Panc1 (cell line): ENCODE data around the gene SLC16A1. TPM values are rescaled to one million over a fixed set of nuclear protein-coding genes. Genes with fewer than 3 reads are reported as not detected.

Experiments
- ATAC-seq: fragments of 200-7000 bp; cut with Tn5 transposase; 2 replicates; pipeline ENCODE4 v1.9.1; 2020; ENCODE audit warnings: mild to moderate bottlenecking, moderate library complexity
- BruUV-seq: library from RNA; stranded (reverse); fragments of 400-500 nt; replicated peaks from 2 replicates; lab custom pipeline; 2021; lab: Mats Ljungman, UMichigan
- CTCF ChIA-PET: fragments of 300-600 bp; sonication (Branson Sonifier 250); formaldehyde crosslinking; loops from one replicate; lab custom pipeline; 2022; ENCODE audit warnings: antibody characterized with exemption; lab: Charles Lee
- POLR2A ChIA-PET: fragments of 300-600 bp; sonication (Branson Sonifier 250); formaldehyde crosslinking; loops from one replicate; lab custom pipeline; 2022; ENCODE audit warnings: antibody characterized with exemption; lab: Charles Lee
- DNase-seq: peaks from one replicate; pipeline ENCODE4 v3.0.0-alpha.2; 2010; ENCODE audit warnings: low read depth, low spot score
- H3K27ac ChIP-seq: 2 replicates; pipeline ENCODE4 v1.5.1; 2011; ENCODE audit warnings: mild to moderate bottlenecking, low read length, inconsistent platforms
- H3K27me3 ChIP-seq: fragments of 200-500 bp; sonication (Bioruptor generic); 2 replicates; pipeline ENCODE4 v1.6.0; 2014; ENCODE audit warnings: low read length, inconsistent platforms; ENCODE audit not compliant: control insufficient read depth, insufficient read depth
- H3K36me3 ChIP-seq: fragments of 200-500 bp; sonication (Bioruptor generic); 2 replicates; pipeline ENCODE4 v1.5.1; 2014; ENCODE audit warnings: inconsistent platforms, mild to moderate bottlenecking, low read length, moderate library complexity; ENCODE audit not compliant: control insufficient read depth, insufficient read depth
- H3K4me1 ChIP-seq: 2 replicates; pipeline ENCODE4 v1.5.1; 2011; ENCODE audit warnings: inconsistent platforms, mild to moderate bottlenecking, low read length, moderate library complexity; ENCODE audit not compliant: control insufficient read depth, insufficient read depth
- H3K4me3 ChIP-seq, 2 experiments: 2 replicates each; pipeline ENCODE4 v1.5.1; 2011 to 2012; ENCODE audit warnings: low read depth in 2 of 2, low read length in 2 of 2, mild to moderate bottlenecking in 2 of 2, inconsistent platforms in 1 of 2, moderate library complexity in 1 of 2
- H3K9me3 ChIP-seq: fragments of 200-500 bp; sonication (Bioruptor generic); 2 replicates; pipeline ENCODE4 v1.5.1; 2014; ENCODE audit warnings: low read depth, mild to moderate bottlenecking, inconsistent platforms, low read length, moderate library complexity; ENCODE audit not compliant: control insufficient read depth, insufficient read depth
- CTCF ChIP-seq: fragments of 450-650 bp; IDR thresholded peaks from 2 replicates; pipeline ENCODE4 v1.5.1; 2017; ENCODE audit warnings: mild to moderate bottlenecking
- POLR2AphosphoS5 ChIP-seq: IDR thresholded peaks from 2 replicates; pipeline ENCODE4 v1.6.1; 2012; ENCODE audit warnings: mild to moderate bottlenecking, low read depth, low read length, moderate library complexity
- REST ChIP-seq, 2 experiments: IDR thresholded peaks; 2 replicates each; pipeline ENCODE4 v1.6.1; 2011 to 2012; ENCODE audit warnings: low read depth in 2 of 2, control low read depth in 1 of 2, low read length in 1 of 2, mild to moderate bottlenecking in 1 of 2, moderate library complexity in 1 of 2; ENCODE audit not compliant: insufficient read depth in 1 of 2
- SIN3A ChIP-seq: IDR thresholded peaks from 2 replicates; pipeline ENCODE4 v1.6.1; 2012; ENCODE audit warnings: low read depth, mild to moderate bottlenecking, low read length, moderate library complexity, borderline replicate concordance; ENCODE audit not compliant: insufficient read depth
- TCF7L2 ChIP-seq: IDR thresholded peaks from 2 replicates; pipeline ENCODE4 v1.6.1; 2011; ENCODE audit warnings: mild to moderate bottlenecking, low read depth, low read length, inconsistent platforms
- in situ Hi-C: cut with HindIII; loops from 2 replicates; pipeline ENCODE4 v1.10.0; 2016; ENCODE audit warnings: low sequenced_read_pairs, low pct_unique_long_range_greater_than_20kb
- intact Hi-C: fragments of 100-400 bp; cut with micrococcal nuclease; formaldehyde crosslinking; loops from one replicate; pipeline ENCODE4 v1.10.0; 2022; ENCODE audit not compliant: unreplicated experiment
- total RNA-seq: library from RNA; stranded (reverse); gene quantifications from one replicate; pipeline ENCODE4 v1.2.1, GENCODE V29; 2021; ENCODE audit not compliant: unreplicated experiment

SLC16A1 gene
- total RNA-seq, 1 experiment from 2014 or later = 51.5 TPM

GRCh38 chr1:112896783-112897182 is 59.2 kb downstream of the SLC16A1 start:
- POLR2A ChIA-PET = interaction anchor here (0.6 to 0.7 kb wide), 2 partner anchors 9 to 59 kb away, joined by 8 to 9 read pairs; partner anchors contain the start of gene SLC16A1
- CTCF ChIA-PET = interaction anchor here (0.7 kb wide), 1 partner anchor 40 kb away, joined by 10 read pairs; no protein-coding TSS in a partner anchor
- in situ Hi-C loops = no loop called here

DNA sequence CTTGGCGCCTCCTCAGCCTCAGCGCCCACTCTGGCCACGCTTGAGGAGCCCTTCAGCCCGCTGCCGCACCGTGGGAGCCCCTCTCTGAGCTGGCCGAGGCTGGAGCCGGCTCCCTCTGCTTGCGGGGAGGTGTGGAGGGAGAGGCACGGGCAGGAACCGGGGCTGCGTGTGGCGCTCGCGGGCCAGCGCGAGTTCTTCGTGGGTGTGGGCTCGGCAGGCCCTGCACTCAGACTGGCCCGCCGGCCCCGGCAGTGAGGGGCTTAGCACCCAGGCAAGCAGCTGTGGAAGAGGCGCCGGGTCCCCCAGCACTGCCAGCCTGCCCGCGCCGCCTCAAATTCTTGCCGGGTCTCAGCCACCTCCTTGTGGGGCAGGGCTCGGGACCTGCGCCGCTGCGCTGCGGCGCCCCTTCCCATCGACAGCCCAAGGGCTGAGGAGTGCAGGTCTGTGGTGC is 61.4 kb downstream of the SLC16A1 start:
- no TSS peak for BruUV-seq
- Histone ChIP-seq H3K9me3 (no peaks in the 10 kb centered on the region), H3K27ac (no peak overlapping the region), H3K27me3 (no peaks in the 10 kb centered on the region), H3K4me3 (no peak overlapping the region), H3K4me1 (no peaks in the 10 kb centered on the region), H3K36me3 (no peaks in the 10 kb centered on the region)
- ATAC-seq (no peak), DNase-seq (no peak)
- intact Hi-C loops = no loop called here
- TF ChIP-seq CTCF (no peak), TCF7L2 (no peak), POLR2AphosphoS5 (no peak), REST (IDR thresholded peaks at IDR 0.05; ENCODE audit: insufficient read depth in 1 of 2, low read depth in 2 of 2, low read length in 1 of 2) (no peak), SIN3A (no peak)
- CTCF ChIA-PET = no interaction called here
- POLR2A ChIA-PET = no interaction called here
- in situ Hi-C loops = no loop called here

More at GRCh38 chr1:112896783-112897182, 59.2 kb downstream of the SLC16A1 start:
- intact Hi-C loops = no loop called here
- ATAC-seq = no peak
- Histone ChIP-seq H3K4me3 (no peak overlapping the region), H3K27ac (no peak overlapping the region), H3K9me3 (no peaks in the 10 kb centered on the region), H3K36me3 (no peaks in the 10 kb centered on the region), H3K4me1 (no peaks in the 10 kb centered on the region), H3K27me3 (no peaks in the 10 kb centered on the region)
- TF ChIP-seq TCF7L2 = no peak
- no peak for TF ChIP-seq CTCF
- no peak for TF ChIP-seq POLR2AphosphoS5
- TF ChIP-seq SIN3A = no peak
- TF ChIP-seq REST (IDR thresholded peaks at IDR 0.05; ENCODE audit: insufficient read depth in 1 of 2, low read depth in 2 of 2, low read length in 1 of 2) = no peak
- no TSS peak for BruUV-seq
- DNase-seq = no peak
